GM19438 (cell line): ENCODE measurements around the gene NDC80.

Experiments used
- ATAC-seq: cut with Tn5 transposase; IDR thresholded peaks from one replicate; pipeline ENCODE4 v1.9.1; 2021; ENCODE audit warnings: low read depth; ENCODE audit not compliant: unreplicated experiment

Gene NDC80

GRCh38 chr18:2555895-2556294 lies 15.5 kb upstream of the NDC80 start:
- ATAC-seq = no peak

- no peak for ATAC-seq
These were observed 13.8 kb upstream of the NDC80 start for GRCh38 chr18:2557536-2557935.

GRCh38 chr18:2559249-2559648 lies 12.1 kb upstream of the NDC80 start:
- no peak for ATAC-seq

- no peak for ATAC-seq
These were observed 7.0 kb upstream of the NDC80 start for GRCh38 chr18:2564373-2564772.

GRCh38 chr18:2568129-2568528 lies 3.2 kb upstream of the NDC80 start:
- ATAC-seq = no peak

- ATAC-seq = no peak
These were observed 2.8 kb upstream of the NDC80 start for GRCh38 chr18:2568605-2569004.

- no peak for ATAC-seq
These were observed 1.8 kb upstream of the NDC80 start for GRCh38 chr18:2569338-2570207.

- peak; percentile 65 for ATAC-seq
These were observed 571 bp upstream of the NDC80 start for GRCh38 chr18:2570772-2571199.

GRCh38 chr18:2572171-2572569 lies 813 bp downstream of the NDC80 start:
- ATAC-seq = no peak

- ATAC-seq = no peak
These were observed 1.5 kb downstream of the NDC80 start for GRCh38 chr18:2572892-2573291.

GRCh38 chr18:2573408-2573807 lies 2.1 kb downstream of the NDC80 start:
- no peak for ATAC-seq

GRCh38 chr18:2587788-2588187 lies 16.4 kb downstream of the NDC80 start:
- ATAC-seq = no peak

- ATAC-seq = no peak
These were observed 17.4 kb downstream of the NDC80 start for GRCh38 chr18:2588666-2589344.

- no peak for ATAC-seq
These were observed 18.1 kb downstream of the NDC80 start for GRCh38 chr18:2589345-2590068.

- no peak for ATAC-seq
These were observed 18.9 kb downstream of the NDC80 start for GRCh38 chr18:2590303-2590702.

- ATAC-seq = no peak
These were observed 26.3 kb downstream of the NDC80 start for GRCh38 chr18:2597639-2598038.

GRCh38 chr18:2602844-2603243 lies 31.5 kb downstream of the NDC80 start:
- ATAC-seq = no peak

- ATAC-seq = no peak
These were observed 35.0 kb downstream of the NDC80 start for GRCh38 chr18:2606335-2606734.

GRCh38 chr18:2609604-2610003 lies 38.2 kb downstream of the NDC80 start:
- no peak for ATAC-seq

GRCh38 chr18:2610549-2610948 lies 39.2 kb downstream of the NDC80 start:
- no peak for ATAC-seq

GRCh38 chr18:2612996-2613395 lies 41.6 kb downstream of the NDC80 start:
- no peak for ATAC-seq
